H1 (cell line): ENCODE data around the gene RPP30. TPM values are rescaled to one million over a fixed set of nuclear protein-coding genes. Genes with fewer than 3 reads are reported as not detected.
"Not testable (repeated sequence)": the region's sequence is repeated elsewhere in the genome, so short reads cannot be mapped to it uniquely, and the experiment has no call there.

ENCODE experiments used
- CTCF ChIA-PET: fragments of 300-600 bp; sonication (Branson Sonifier 250); formaldehyde crosslinking; loops from one replicate; lab custom pipeline; 2021; ENCODE audit not compliant: partially characterized antibody; lab: Charles Lee
- POLR2A ChIA-PET: fragments of 300-600 bp; sonication (Branson Sonifier 250); formaldehyde crosslinking; loops from one replicate; lab custom pipeline; 2021; ENCODE audit warnings: inconsistent platforms; ENCODE audit not compliant: partially characterized antibody; lab: Charles Lee
- DNase-seq, 2 experiments: peaks; one replicate each; pipeline versions ENCODE4 v3.0.0 to v3.0.0-alpha.2; 2010 to 2022; ENCODE audit warnings: low spot score in 2 of 2, low read depth in 1 of 2, mixed read lengths in 1 of 2
- FAIRE-seq: peaks from 2 replicates; lab custom pipeline; 2011; peaks lifted over from hg19 to GRCh38; lab: Jason Lieb, UNC
- H2AFZ ChIP-seq: 2 replicates; pipeline ENCODE4 v1.8.1; 2012; ENCODE audit warnings: low read length, inconsistent platforms
- H2AK5ac ChIP-seq: 2 replicates; pipeline ENCODE4 v1.6.1; 2013; ENCODE audit warnings: low read depth, low read length
- H2BK120ac ChIP-seq: replicated peaks from 2 replicates; pipeline ENCODE3; 2013; ENCODE audit warnings: low read depth, low read length, inconsistent platforms
- H2BK12ac ChIP-seq: 2 replicates; pipeline ENCODE4 v1.6.1; 2013; ENCODE audit warnings: low read depth, low read length
- H2BK15ac ChIP-seq: 2 replicates; pipeline ENCODE4 v1.6.1; 2013; ENCODE audit warnings: low read length
- H2BK20ac ChIP-seq: 2 replicates; pipeline ENCODE4 v1.6.1; 2013; ENCODE audit warnings: low read length
- H2BK5ac ChIP-seq: 2 replicates; pipeline ENCODE4 v1.6.1; 2013; ENCODE audit warnings: low read depth, low read length
- H3K14ac ChIP-seq: 2 replicates; pipeline ENCODE4 v1.6.1; 2013; ENCODE audit warnings: inconsistent platforms; ENCODE audit not compliant: insufficient read length
- H3K18ac ChIP-seq: 2 replicates; pipeline ENCODE4 v1.6.1; 2013; ENCODE audit warnings: low read length; ENCODE audit errors: extremely low read depth
- H3K23ac ChIP-seq: 2 replicates; pipeline ENCODE4 v1.6.1; 2013; ENCODE audit warnings: inconsistent platforms; ENCODE audit not compliant: insufficient read length
- H3K23me2 ChIP-seq: 2 replicates; pipeline ENCODE4 v1.6.1; 2013; ENCODE audit warnings: low read depth, low read length
- H3K27ac ChIP-seq: 2 replicates; pipeline ENCODE4 v1.6.1; 2011; ENCODE audit warnings: low read depth, low read length, inconsistent platforms
- H3K27me3 ChIP-seq, 4 experiments: replicated peaks in 1 of 4; 1 replicate in 1 of 4; 2 replicates in 3 of 4; pipeline versions ENCODE4 v1.6.1 to v1.8.1; 2011 to 2013; ENCODE audit warnings: low read length in 3 of 4, mild to moderate bottlenecking in 3 of 4, inconsistent platforms in 2 of 4, mixed read lengths in 2 of 4, moderate library complexity in 1 of 4; ENCODE audit not compliant: control insufficient read depth in 3 of 4, insufficient read depth in 3 of 4; ENCODE audit errors: extremely low read depth in 1 of 4
- H3K36me3 ChIP-seq, 4 experiments: 2 replicates each; pipeline versions ENCODE4 v1.6.1 to v1.8.1; 2011 to 2013; ENCODE audit warnings: mild to moderate bottlenecking in 4 of 4, low read length in 3 of 4, moderate library complexity in 2 of 4, control low read depth in 1 of 4, inconsistent platforms in 1 of 4; ENCODE audit not compliant: insufficient read depth in 4 of 4, control insufficient read depth in 2 of 4
- H3K4ac ChIP-seq: replicated peaks from 2 replicates; pipeline ENCODE3; 2013; ENCODE audit warnings: low read length, low read depth, mixed read lengths, inconsistent platforms; ENCODE audit not compliant: insufficient read length
- H3K4me1 ChIP-seq, 4 experiments: replicated peaks in 1 of 4; 1 replicate in 1 of 4; 2 replicates in 3 of 4; pipeline versions ENCODE4 v1.6.1 to v1.8.1; 2011 to 2013; ENCODE audit warnings: low read length in 3 of 4, inconsistent platforms in 2 of 4, mixed read lengths in 1 of 4; ENCODE audit not compliant: insufficient read depth in 4 of 4, control insufficient read depth in 3 of 4
- H3K4me2 ChIP-seq, 2 experiments: 2 replicates each; pipeline versions ENCODE4 v1.6.1 to v1.8.1; 2011 to 2013; ENCODE audit warnings: low read depth in 2 of 2, low read length in 2 of 2, control low read depth in 1 of 2, inconsistent platforms in 1 of 2, mild to moderate bottlenecking in 1 of 2; ENCODE audit not compliant: insufficient read depth in 1 of 2
- H3K4me3 ChIP-seq, 4 experiments: fragments of 200-600, 300-600 bp in 1 of 4; sonication (generic), shearing (Covaris generic), sonication (Bioruptor Twin) in 1 of 4; 2 replicates each; pipeline versions ENCODE4 v1.5.1 to v1.8.1; 2011 to 2016; ENCODE audit warnings: low read length in 4 of 4, low read depth in 3 of 4, control low read depth in 2 of 4, inconsistent platforms in 2 of 4, mild to moderate bottlenecking in 2 of 4, mixed read lengths in 1 of 4, moderate library complexity in 1 of 4; ENCODE audit not compliant: insufficient read depth in 2 of 4; ENCODE audit errors: extremely low read depth in 1 of 4
- H3K56ac ChIP-seq: replicated peaks from 2 replicates; pipeline ENCODE3; 2013; ENCODE audit warnings: low read depth, mild to moderate bottlenecking, mixed read lengths, low read length, inconsistent platforms; ENCODE audit not compliant: insufficient read length
- H3K79me1 ChIP-seq: 2 replicates; pipeline ENCODE4 v1.6.1; 2013; ENCODE audit warnings: low read depth, low read length, control low read depth
- H3K79me2 ChIP-seq, 2 experiments: 2 replicates each; pipeline versions ENCODE4 v1.6.1 to v1.8.1; 2012 to 2013; ENCODE audit warnings: low read length in 2 of 2, mild to moderate bottlenecking in 2 of 2, inconsistent platforms in 1 of 2; ENCODE audit not compliant: insufficient read depth in 2 of 2, control insufficient read depth in 1 of 2
- H3K9ac ChIP-seq, 4 experiments: replicated peaks in 1 of 4; 1 replicate in 1 of 4; 2 replicates in 3 of 4; pipeline versions ENCODE4 v1.6.1 to v1.8.1; 2011 to 2013; ENCODE audit warnings: low read depth in 3 of 4, low read length in 3 of 4, control low read depth in 2 of 4, mild to moderate bottlenecking in 2 of 4, moderate library complexity in 2 of 4, inconsistent platforms in 1 of 4; ENCODE audit errors: extremely low read depth in 1 of 4
- H3K9me3 ChIP-seq, 2 experiments: 2 replicates each; pipeline versions ENCODE4 v1.6.1 to v1.8.1; 2012 to 2013; ENCODE audit warnings: mild to moderate bottlenecking in 2 of 2, moderate library complexity in 2 of 2, control low read depth in 1 of 2, inconsistent platforms in 1 of 2, low read depth in 1 of 2, low read length in 1 of 2, mixed read lengths in 1 of 2; ENCODE audit not compliant: insufficient read depth in 2 of 2
- H4K20me1 ChIP-seq, 2 experiments: replicated peaks in 1 of 2; 2 replicates each; pipeline versions ENCODE3 to v1.8.1; 2011 to 2013; ENCODE audit warnings: inconsistent platforms in 2 of 2, low read length in 2 of 2, mild to moderate bottlenecking in 1 of 2; ENCODE audit not compliant: insufficient read depth in 2 of 2, control insufficient read depth in 1 of 2
- H4K5ac ChIP-seq: 2 replicates; pipeline ENCODE4 v1.6.1; 2013; ENCODE audit warnings: low read length, low read depth, mixed read lengths, inconsistent platforms; ENCODE audit not compliant: insufficient read length
- H4K8ac ChIP-seq: 2 replicates; pipeline ENCODE4 v1.8.0; 2013; ENCODE audit warnings: mild to moderate bottlenecking, moderate library complexity, low read length, inconsistent platforms; ENCODE audit not compliant: insufficient read depth; ENCODE audit errors: extremely low read depth
- H4K91ac ChIP-seq: replicated peaks from 2 replicates; pipeline ENCODE3; 2013; ENCODE audit warnings: low read length, mixed read lengths, inconsistent platforms; ENCODE audit not compliant: insufficient read length
- WGBS, 2 experiments: shearing (Covaris generic) in 1 of 2; methylation state at CpG; one replicate each; pipeline versions ENCODE4 v1.1.6 to v1.1.7; 2013 to 2015; ENCODE audit warnings: low lambda C conversion rate in 2 of 2, mixed read lengths in 2 of 2, inconsistent platforms in 1 of 2, low coverage in 1 of 2, missing lambda C conversion rate in 1 of 2; ENCODE audit not compliant: insufficient replicate concordance in 2 of 2, insufficient coverage in 1 of 2, insufficient read length in 1 of 2; ENCODE audit errors: extremely low coverage in 1 of 2, missing lambda C conversion rate in 1 of 2; 5-methylcytosine and 5-hydroxymethylcytosine counted together
- polyA plus RNA-seq, 7 experiments: library from polyadenylated mRNA; depleted of rRNA in 3 of 7; stranded (reverse) in 5 of 7; unstranded in 2 of 7; fragments of >200 nt in 5 of 7; fragments of 200-250 nt in 2 of 7; gene quantifications; 1 replicate in 5 of 7; 2 replicates in 1 of 7; 4 replicates in 1 of 7; pipeline versions ENCODE4 v1.2.1 to v1.2.3, GENCODE V29; 2011 to 2013; ENCODE audit warnings: missing spikeins in 2 of 7, mixed read lengths in 2 of 7
- total RNA-seq: library from RNA; stranded (reverse); fragmentation: NEBNext Ultra II Directional; extraction: Animal tissue kit (Norgen Biotek cat#: 25700); gene quantifications from 2 replicates; pipeline ENCODE4 v1.2.1, GENCODE V29; 2021

RPP30 gene
- total and polyA plus RNA-seq, 2 of the 8 experiments (the other 6 are each of a cell fraction or from before 2014, with no cell fraction given) = 38.9 to 79.7 TPM

- not testable (repeated sequence) for H4K8ac ChIP-seq, H3K4ac ChIP-seq, H3K23me2 ChIP-seq, H4K20me1 ChIP-seq, H3K56ac ChIP-seq, H2BK120ac ChIP-seq, H2BK20ac ChIP-seq, H4K91ac ChIP-seq, H3K36me3 ChIP-seq, H4K5ac ChIP-seq, H3K9me3 ChIP-seq, H3K4me2 ChIP-seq, H2BK12ac ChIP-seq, H2BK15ac ChIP-seq, H3K23ac ChIP-seq, H2BK5ac ChIP-seq, DNase-seq, H3K4me3 ChIP-seq, H3K79me1 ChIP-seq, H2AK5ac ChIP-seq, H3K27ac ChIP-seq, FAIRE-seq, H3K18ac ChIP-seq, H3K79me2 ChIP-seq, H2AFZ ChIP-seq, H3K9ac ChIP-seq, H3K14ac ChIP-seq, H3K4me1 ChIP-seq
- H3K27me3 ChIP-seq = peaks cover 1 to 15% (median 11%) of the 10 kb centered on the region in 4 experiments; a peak in 5 of 7 replicates
- WGBS, 2 experiments = 88% methylated on average over 3 of the region's 3 CpGs; no CpG with 5 or more reads in 1 of the 2 experiments
- POLR2A ChIA-PET = interaction anchor here (0.7 kb wide), 1 partner anchor 12 kb away, joined by 4 read pairs; no protein-coding TSS in a partner anchor
- CTCF ChIA-PET = interaction anchor here (0.7 to 2.7 kb wide), 3 partner anchors 25 to 101 kb away, joined by 3 to 11 read pairs (median 3); no protein-coding TSS in a partner anchor
These were observed 71.2 kb downstream of the RPP30 start for GRCh38 chr10:90942980-90943379.
